Limb (tissue), 2 donors: ENCODE results near the gene BRCA1.
"Not testable (repeated sequence)": the region's sequence is repeated elsewhere in the genome, so short reads cannot be mapped to it uniquely, and the experiment has no call there.

Experiments used
- DNase-seq, 2 donors: peaks; one replicate each; pipeline ENCODE4 v3.0.0-alpha.2; 2016; ENCODE audit errors: extremely low spot score in 2 of 2

Gene BRCA1

GRCh38 chr17:43134774-43135453 lies 9.8 kb upstream of the BRCA1 start:
- DNase-seq: no peak

GRCh38 chr17:43133439-43133838 lies 8.3 kb upstream of the BRCA1 start:
- not testable (repeated sequence) for DNase-seq

- no peak for DNase-seq
These were observed 7.0 kb upstream of the BRCA1 start for GRCh38 chr17:43132117-43132516.

GRCh38 chr17:43129671-43130010 lies 4.5 kb upstream of the BRCA1 start:
- no peak for DNase-seq

GRCh38 chr17:43127333-43127876 lies 2.2 kb upstream of the BRCA1 start:
- DNase-seq: not testable (repeated sequence)

GRCh38 chr17:43126911-43127290 lies 1.7 kb upstream of the BRCA1 start:
- no peak for DNase-seq

- DNase-seq: no peak
These were observed 1.1 kb upstream of the BRCA1 start for GRCh38 chr17:43125967-43126910.

GRCh38 chr17:43118679-43119615 lies 6.2 kb downstream of the BRCA1 start:
- no peak for DNase-seq

- DNase-seq: no peak
These were observed 11.0 kb downstream of the BRCA1 start for GRCh38 chr17:43114151-43114552.

GRCh38 chr17:43106552-43106951 lies 18.6 kb downstream of the BRCA1 start:
- DNase-seq: no peak

- no peak for DNase-seq
These were observed 20.0 kb downstream of the BRCA1 start for GRCh38 chr17:43105146-43105545.

GRCh38 chr17:43104665-43105064 lies 20.5 kb downstream of the BRCA1 start:
- no peak for DNase-seq

GRCh38 chr17:43095364-43095763 lies 29.8 kb downstream of the BRCA1 start:
- DNase-seq: not testable (repeated sequence)

GRCh38 chr17:43094129-43094835 lies 30.9 kb downstream of the BRCA1 start:
- DNase-seq: no peak

GRCh38 chr17:43092901-43093300 lies 32.3 kb downstream of the BRCA1 start:
- DNase-seq: no peak

GRCh38 chr17:43090022-43090421 lies 35.1 kb downstream of the BRCA1 start:
- no peak for DNase-seq

- DNase-seq: no peak
These were observed 39.7 kb downstream of the BRCA1 start for GRCh38 chr17:43085474-43085873.

- no peak for DNase-seq
These were observed 45.4 kb downstream of the BRCA1 start for GRCh38 chr17:43079641-43080302.

GRCh38 chr17:43074869-43075268 lies 50.3 kb downstream of the BRCA1 start:
- DNase-seq: no peak

- no peak for DNase-seq
These were observed 54.3 kb downstream of the BRCA1 start for GRCh38 chr17:43070872-43071271.
